HG02610 (cell line): ENCODE measurements around the gene FAHD1.
A peak's percentile ranks its signal among the peaks of the same experiment; 100 is the strongest.
"Not testable (repeated sequence)": the region's sequence is repeated elsewhere in the genome, so short reads cannot be mapped to it uniquely, and the experiment has no call there.

Source experiments
- ATAC-seq: cut with Tn5 transposase; IDR thresholded peaks from one replicate; pipeline ENCODE4 v1.9.1; 2021; ENCODE audit warnings: mild to moderate bottlenecking, moderate library complexity; ENCODE audit not compliant: unreplicated experiment

The FAHD1 gene

DNA sequence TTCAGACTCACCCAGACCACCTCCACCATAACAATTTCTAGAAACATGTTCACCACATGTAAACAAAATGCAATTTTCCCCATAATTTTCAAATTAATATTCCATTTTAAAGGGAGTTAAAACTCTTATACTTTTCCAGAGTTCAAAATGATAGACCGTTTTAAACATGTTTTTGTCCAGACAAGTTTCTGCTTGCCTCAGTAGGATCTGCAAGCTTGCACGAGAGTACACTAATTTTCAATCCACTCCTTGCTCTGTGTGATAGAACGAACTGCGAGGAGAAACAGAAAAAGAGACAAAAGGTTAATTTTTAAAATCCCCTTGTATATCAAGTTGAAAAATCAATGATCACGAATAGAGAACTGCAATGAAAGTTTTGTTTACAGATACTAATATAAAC is 7.1 kb downstream of the FAHD1 start:
- no peak for ATAC-seq

DNA sequence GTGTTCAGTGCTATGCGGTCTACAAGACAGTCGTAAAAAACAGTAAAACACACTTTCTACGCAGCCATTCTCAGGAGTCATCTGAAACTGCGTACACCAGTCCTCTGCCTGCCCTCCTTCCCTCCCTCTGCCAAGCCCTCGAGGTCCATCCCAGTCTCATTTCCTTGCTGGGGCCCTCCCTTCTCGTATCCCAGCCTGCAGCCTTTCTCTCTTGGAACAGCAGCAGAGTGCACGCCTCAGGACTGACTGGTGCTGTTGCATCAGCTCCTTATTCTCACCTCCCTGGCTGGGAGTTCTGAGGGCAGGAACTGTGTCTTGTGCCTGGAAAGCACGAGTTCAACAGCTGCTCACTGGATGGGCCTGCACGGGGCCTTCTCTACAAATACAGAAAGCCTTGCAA is 12.5 kb downstream of the FAHD1 start:
- no peak for ATAC-seq

DNA sequence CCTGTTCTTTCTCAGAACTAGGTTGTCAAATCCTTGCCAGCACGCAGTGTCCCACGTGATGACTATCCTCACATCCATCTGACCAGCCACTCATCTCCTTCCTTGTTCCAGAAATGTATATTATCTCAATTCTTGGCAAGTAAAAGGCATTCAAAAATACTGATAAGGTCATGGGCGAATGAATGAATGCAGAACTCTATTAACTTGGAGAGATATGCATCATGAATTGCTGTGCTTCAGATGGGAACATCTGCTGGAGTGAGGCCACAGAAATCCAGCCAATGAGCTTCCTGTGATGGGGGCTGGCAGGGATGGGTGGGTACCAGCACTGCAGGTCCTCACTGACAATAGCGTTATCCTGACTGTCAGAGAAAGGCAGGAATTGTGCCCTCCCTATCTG is 19.0 kb downstream of the FAHD1 start:
- ATAC-seq = no peak

DNA sequence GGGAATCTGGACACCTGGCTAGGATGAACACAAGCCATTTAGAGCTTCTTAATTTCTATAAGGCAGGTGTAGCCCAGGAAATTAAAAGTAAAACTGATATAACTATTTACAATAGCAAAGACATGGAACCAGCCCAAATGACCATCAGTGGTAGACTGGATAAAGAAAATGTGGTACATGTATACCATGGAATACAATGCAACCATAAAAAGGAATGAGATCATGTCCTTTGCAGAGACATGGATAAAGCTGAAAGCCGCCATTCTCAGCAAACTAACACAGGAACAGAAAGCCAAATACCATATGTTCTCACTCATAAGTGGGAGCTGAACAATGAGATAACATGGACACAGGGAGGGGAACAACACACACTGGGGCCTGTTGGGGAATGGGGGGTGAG is 19.4 kb downstream of the FAHD1 start:
- no peak for ATAC-seq

GRCh38 chr16:1850981-1851380 is 24.0 kb downstream of the FAHD1 start:
- ATAC-seq = no peak

GRCh38 chr16:1851793-1852192 is 24.8 kb downstream of the FAHD1 start:
- no peak for ATAC-seq

- ATAC-seq = no peak
Observed at GRCh38 chr16:1857433-1858097, 30.6 kb downstream of the FAHD1 start.

GRCh38 chr16:1858189-1858865 is 31.3 kb downstream of the FAHD1 start:
- no peak for ATAC-seq

DNA sequence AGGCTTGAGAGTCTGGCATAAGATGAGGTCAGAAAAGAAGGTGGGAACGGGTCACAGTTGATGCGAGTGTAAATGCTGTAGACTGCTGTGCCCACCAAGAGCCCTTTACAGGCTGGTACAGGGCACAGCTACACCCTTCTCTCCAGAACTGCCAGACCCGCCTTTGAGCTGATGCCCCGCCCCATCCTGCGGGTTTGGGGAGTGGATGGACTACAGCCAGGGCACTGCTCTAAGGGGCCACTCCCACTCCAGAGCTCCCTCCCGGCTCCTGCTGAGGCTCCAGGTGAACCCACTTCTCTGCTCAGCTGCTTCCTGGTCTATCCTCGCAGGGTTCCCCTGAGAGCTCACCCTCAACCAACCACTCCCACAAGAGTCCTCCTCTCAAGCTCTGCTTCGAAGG is 32.6 kb downstream of the FAHD1 start:
- no peak for ATAC-seq

DNA sequence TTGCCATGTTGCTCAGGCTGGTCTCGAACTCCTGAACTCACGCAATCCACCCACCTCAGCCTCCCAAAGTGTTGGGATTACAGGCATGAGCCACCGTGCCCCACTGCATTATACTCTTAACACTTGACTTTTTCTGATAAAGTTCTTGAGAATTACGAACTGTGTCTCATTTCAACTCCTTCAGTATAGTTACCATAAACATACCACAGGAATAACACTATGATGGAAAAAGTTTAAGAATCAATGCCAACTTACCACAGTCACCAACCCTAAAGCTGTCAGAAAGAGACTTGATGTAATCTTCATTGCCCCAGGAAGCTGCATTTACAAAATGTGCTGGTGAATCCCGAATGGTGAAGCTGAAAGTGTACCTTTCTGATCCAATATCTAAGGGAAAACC is 34.7 kb downstream of the FAHD1 start:
- ATAC-seq = no peak

- ATAC-seq = no peak
Observed at GRCh38 chr16:1862394-1862793, 35.4 kb downstream of the FAHD1 start.

DNA sequence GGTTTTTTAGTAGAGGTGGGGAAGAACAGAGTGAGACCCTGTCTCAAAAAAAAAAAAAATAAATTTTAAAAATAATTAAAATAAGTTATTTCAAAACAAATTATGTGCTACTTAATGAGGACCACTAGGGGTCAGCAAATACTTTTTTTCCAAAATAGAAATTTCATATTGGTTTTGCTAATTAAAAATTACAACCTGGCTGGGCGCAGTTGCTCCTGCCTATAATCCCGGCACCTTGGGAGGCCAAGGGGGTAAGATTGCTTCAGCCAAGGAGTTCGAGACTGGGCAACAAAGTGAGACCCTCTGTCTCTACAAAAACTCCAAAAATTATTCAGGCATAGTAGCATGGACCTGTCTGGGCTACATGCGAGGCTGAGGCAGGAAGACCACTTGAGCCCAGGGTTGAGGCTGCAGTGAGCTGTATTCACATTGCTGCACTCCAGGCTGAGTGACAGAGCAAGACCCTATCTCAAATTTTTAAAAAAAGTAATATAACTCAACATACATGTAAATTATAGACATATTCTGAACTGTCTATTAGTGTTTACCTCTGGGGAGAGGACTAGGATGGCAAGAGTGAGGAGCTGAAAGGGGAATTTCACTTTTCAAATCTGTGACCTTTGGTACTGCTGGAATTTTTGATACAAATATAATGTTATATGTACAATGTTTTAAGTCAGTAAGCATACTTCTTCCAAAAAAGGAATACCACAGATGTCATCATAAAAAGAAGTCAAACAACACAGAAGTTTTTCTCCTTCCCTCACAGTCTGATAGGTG is 36.9 kb downstream of the FAHD1 start:
- no peak for ATAC-seq

- no peak for ATAC-seq
Observed at GRCh38 chr16:1865902-1866690, 39.1 kb downstream of the FAHD1 start.

DNA sequence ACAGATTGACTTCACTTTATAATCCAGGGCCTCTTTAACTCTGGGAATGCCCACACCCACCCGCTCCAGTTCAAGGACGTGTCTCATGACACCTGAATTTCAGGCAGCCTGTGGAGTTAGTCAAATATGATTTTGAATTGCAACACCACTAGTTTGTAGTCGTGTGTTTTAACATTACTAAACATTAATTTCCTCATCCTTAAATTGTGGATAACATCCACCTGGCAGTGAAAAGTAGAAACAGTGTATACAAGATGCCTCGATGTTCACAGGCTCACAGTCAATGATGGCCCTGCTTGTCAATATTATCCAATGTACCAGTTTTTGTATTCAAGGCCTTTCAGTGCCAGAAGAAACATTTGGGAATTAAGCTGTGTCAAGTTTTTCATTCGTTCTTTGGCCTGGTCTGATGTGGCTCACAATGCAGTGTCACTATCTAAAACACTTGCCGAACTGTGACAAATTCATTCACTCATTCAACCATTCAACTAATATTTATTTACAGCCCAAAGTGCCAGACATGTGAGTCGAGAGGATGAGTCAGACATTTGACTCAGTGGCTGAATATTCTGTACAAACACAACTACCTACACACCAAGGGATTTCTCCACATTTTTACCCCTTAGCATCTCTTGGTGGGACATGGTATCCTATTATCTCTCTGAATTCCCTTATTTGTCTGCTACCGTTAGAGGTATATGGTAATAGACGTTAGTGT is 43.5 kb downstream of the FAHD1 start:
- ATAC-seq = no peak

DNA sequence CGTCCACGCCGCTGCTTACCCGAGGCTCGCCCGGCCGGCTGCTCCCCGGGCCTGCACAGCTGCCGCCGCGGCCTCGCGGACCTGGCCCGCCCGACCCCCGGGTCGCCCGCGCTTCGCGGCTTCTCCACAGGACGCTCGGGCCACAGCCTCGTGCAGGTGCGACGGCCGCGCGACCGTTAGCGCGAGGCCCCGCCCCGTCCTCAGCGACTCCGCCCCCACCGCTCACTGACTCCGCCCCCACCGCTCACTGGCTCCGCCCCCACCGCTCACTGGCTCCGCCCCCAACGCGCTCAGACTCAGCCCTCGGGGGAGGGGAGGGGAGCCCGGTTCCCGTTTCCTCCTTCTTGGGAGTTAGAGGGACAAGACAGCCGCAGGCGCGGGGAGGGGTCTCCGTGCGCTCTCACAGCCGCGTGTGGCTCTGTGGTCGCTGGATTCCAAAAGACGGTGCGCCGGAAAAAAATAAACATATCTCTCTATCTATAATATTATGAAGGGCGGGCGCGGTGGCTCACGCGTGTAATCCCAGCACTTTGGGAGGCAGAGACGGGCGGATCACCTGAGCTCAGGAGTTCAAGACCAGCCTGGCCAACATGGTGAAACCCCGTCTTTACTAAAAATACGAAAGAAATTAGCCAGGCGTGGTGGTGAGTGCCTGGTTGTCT is 45.1 kb downstream of the FAHD1 start, which contains the start of gene MEIOB:
MEIOB (minus strand) TSS at position 191 of the 662 bp plus-strand sequence. CDS start 3,989 bp downstream, outside the sequence.
- ATAC-seq = no peak

GRCh38 chr16:1874854-1875253 is 47.8 kb downstream of the FAHD1 start:
- no peak for ATAC-seq

DNA sequence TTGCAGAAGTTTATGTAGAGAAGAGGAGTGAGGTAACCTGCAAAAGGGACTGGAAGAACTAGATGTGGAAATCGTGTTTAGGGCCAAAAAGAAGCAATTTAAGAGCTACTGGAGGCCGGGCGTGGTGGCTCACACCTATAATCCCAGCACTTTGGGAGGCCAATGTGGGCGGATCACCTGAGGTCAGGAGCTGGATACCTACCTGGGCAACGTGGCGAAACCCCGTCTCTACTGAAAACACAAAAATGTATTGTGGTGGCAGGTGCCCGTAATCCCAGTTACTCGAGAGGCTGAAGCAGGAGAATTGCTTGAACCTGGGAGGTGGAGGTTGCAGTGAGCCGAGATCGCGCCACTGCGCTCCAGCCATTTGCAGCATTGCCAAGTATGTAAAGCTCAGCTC is 49.1 kb downstream of the FAHD1 start:
- ATAC-seq = not testable (repeated sequence)

DNA sequence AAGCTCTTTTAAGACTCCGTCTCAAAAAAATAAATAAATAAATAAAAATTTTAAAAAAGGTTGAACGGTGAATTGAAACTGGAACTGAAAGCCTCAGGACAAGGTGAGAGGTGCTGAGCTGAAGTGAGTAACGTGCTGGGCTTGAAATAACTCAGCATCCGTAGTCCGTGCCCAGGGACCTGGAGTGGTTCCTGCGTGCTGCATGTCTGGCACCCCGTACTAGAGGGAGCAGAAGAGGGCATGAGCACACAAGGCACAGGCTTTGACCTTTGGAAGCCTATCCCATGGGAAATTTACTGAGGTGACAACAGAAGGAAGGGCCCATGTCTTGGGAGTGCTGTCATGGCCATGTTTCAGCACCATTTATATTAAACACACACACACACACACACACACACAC is 49.5 kb downstream of the FAHD1 start:
- ATAC-seq = peak; percentile 38

- ATAC-seq = no peak
Observed at GRCh38 chr16:1877089-1877488, 50.1 kb downstream of the FAHD1 start.

DNA sequence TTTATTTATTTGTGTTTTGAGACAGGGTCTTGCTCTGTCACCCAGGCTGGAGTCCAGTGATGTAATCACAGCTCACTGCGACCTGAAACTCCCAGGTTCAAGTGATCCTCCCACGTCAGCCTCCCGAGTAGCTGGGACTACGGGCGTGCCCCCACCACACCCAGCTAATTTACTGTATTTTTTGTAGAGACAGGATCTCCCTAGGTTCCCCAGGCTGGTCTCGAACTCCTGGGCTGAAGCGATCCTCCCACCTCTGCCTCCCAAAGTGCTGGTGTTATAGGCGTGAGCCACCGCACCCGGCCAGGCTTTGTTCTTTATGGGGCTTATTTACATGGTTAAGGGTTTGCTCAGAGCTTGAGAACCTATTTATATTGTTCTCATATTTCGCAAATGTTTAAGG is 50.8 kb downstream of the FAHD1 start:
- no peak for ATAC-seq
